HCT116 (cell line): ENCODE results near the gene TARS2.

Experiments used
- CTCF ChIP-seq, 3 experiments: fragments of 200-600 bp in 1 of 3; sonication (generic) in 1 of 3; IDR thresholded peaks in 2 of 3; conservative IDR thresholded peaks in 1 of 3; 2 replicates each; pipeline ENCODE4 v1.5.1; 2012 to 2017; ENCODE audit warnings: low read depth in 2 of 3, low read length in 2 of 3, antibody characterized with exemption in 1 of 3, borderline replicate concordance in 1 of 3, control low read depth in 1 of 3, mild to moderate bottlenecking in 1 of 3, mixed read lengths in 1 of 3, mixed run types in 1 of 3, moderate library complexity in 1 of 3; ENCODE audit not compliant: insufficient read depth in 1 of 3
- EZH2phosphoT487 ChIP-seq: fragments of 200-600 bp; IDR thresholded peaks from 2 replicates; pipeline ENCODE4 v1.6.1; 2018; ENCODE audit warnings: antibody characterized with exemption, borderline replicate concordance
- POLR2A ChIP-seq: IDR thresholded peaks from 2 replicates; pipeline ENCODE4 v1.7.0; 2011; ENCODE audit warnings: borderline replicate concordance; ENCODE audit not compliant: insufficient read depth, insufficient read length; ENCODE audit errors: extremely low read depth
- REST ChIP-seq: IDR thresholded peaks from 2 replicates; pipeline ENCODE4 v1.6.1; 2012; ENCODE audit warnings: low read depth
- SIN3A ChIP-seq: IDR thresholded peaks from 2 replicates; pipeline ENCODE4 v1.6.1; 2012; ENCODE audit warnings: low read depth
- TCF7L2 ChIP-seq: IDR thresholded peaks from 2 replicates; pipeline ENCODE4 v1.7.0; 2011; ENCODE audit warnings: borderline replicate concordance, inconsistent platforms; ENCODE audit not compliant: insufficient read depth, insufficient read length; ENCODE audit errors: extremely low read depth
- ZFX ChIP-seq: fragments of 450-650 bp; IDR thresholded peaks from 2 replicates; pipeline ENCODE4 v1.6.1; 2017

DNA sequence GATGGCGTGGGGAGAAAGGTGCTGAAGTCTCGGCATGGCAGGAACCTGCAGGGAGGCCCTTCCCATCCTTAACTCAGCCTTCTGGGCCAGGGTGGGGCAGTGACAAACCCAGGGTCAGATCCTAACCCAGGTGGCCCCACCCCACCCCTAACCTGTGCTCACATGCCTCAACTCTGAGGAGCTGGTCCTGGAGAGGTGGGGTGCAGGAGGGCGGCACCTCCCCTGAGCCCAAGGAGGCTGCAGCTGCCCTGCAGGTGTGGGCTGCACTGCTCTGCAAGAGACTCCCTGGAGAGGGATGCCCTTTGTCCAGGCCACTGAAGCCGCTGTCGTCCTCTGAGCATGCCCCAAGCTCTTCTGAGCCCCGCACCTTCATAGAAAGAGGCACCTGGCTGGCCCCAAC is 46.8 kb downstream of the TARS2 start:
- TF ChIP-seq SIN3A = no peak
- no peak for TF ChIP-seq TCF7L2
- no peak for TF ChIP-seq CTCF (IDR thresholded peaks at IDR 0.05 in 2 of 3, conservative IDR thresholded peaks at IDR 0.05 in 1 of 3; ENCODE audit: borderline replicate concordance in 1 of 3, insufficient read depth in 1 of 3, low read depth in 2 of 3, low read length in 2 of 3)
- TF ChIP-seq POLR2A = no peak
- TF ChIP-seq REST = no peak
- no peak for TF ChIP-seq ZFX
- no peak for TF ChIP-seq EZH2phosphoT487
